Transverse colon (tissue), 4 donors: Measurements from ENCODE around the gene GAPDHS. TPM values are rescaled to one million over a fixed set of nuclear protein-coding genes. Genes with fewer than 3 reads are reported as not detected.
A peak's percentile ranks its signal among the peaks of the same experiment; 100 is the strongest.

Experiments
- DNase-seq: peaks from one replicate; pipeline ENCODE4 v3.0.0-alpha.2; 2019
- H3K27ac ChIP-seq, 4 donors: fragments of 200-600 bp; sonication (generic); 2 replicates each; pipeline ENCODE4 v1.5.1; 2016 to 2018; ENCODE audit warnings: inconsistent platforms in 4 of 4
- H3K27me3 ChIP-seq: fragments of 200-600 bp; sonication (generic); 2 replicates; pipeline ENCODE4 v1.5.1; 2017; ENCODE audit warnings: inconsistent platforms
- H3K36me3 ChIP-seq, 4 donors: fragments of 200-600 bp; sonication (generic); 2 replicates each; pipeline ENCODE4 v1.5.1; 2017 to 2019; ENCODE audit warnings: inconsistent platforms in 4 of 4
- H3K4me1 ChIP-seq, 4 donors: fragments of 200-600 bp; sonication (generic); 2 replicates each; pipeline ENCODE4 v1.5.1; 2017 to 2020; ENCODE audit warnings: inconsistent platforms in 4 of 4
- H3K4me3 ChIP-seq, 4 donors: fragments of 200-600 bp; sonication (generic); 1 replicate in 1 of 4; 2 replicates in 3 of 4; pipeline versions ENCODE4 v1.5.1 to v1.6.1; 2017 to 2019; ENCODE audit warnings: inconsistent platforms in 4 of 4
- H3K9me3 ChIP-seq, 2 donors: fragments of 200-600 bp; sonication (generic); 2 replicates each; pipeline ENCODE4 v1.5.1; 2017 to 2019; ENCODE audit warnings: inconsistent platforms in 2 of 2
- CTCF ChIP-seq, 5 experiments: fragments of 200-600 bp in 3 of 5; fragments of 450-650 bp in 2 of 5; sonication (generic) in 3 of 5; IDR thresholded peaks; 1 replicate in 2 of 5; 2 replicates in 3 of 5; pipeline ENCODE4 v1.5.1; 2016 to 2017; ENCODE audit warnings: antibody characterized with exemption in 5 of 5, inconsistent platforms in 3 of 5, mild to moderate bottlenecking in 2 of 5, moderate library complexity in 1 of 5
- EP300 ChIP-seq: sonication (generic); formaldehyde crosslinking; IDR thresholded peaks from one replicate; pipeline ENCODE4 v1.6.1; 2017; ENCODE audit warnings: antibody characterized with exemption, low read depth
- POLR2A ChIP-seq: fragments of 450-650 bp; IDR thresholded peaks from one replicate; pipeline ENCODE4 v1.6.1; 2016; ENCODE audit warnings: antibody characterized with exemption, mild to moderate bottlenecking, moderate library complexity
- POLR2AphosphoS5 ChIP-seq, 3 donors: sonication (generic); formaldehyde crosslinking; IDR thresholded peaks; one replicate each; pipeline ENCODE4 v1.6.1; 2016; ENCODE audit warnings: antibody characterized with exemption in 3 of 3
- WGBS, 2 donors: methylation state at CpG; one replicate each; pipeline ENCODE4 v1.1.5; 2018; ENCODE audit warnings: low coverage in 1 of 2; 5-methylcytosine and 5-hydroxymethylcytosine counted together
- in situ Hi-C, 4 donors: fragments of 200-750 bp; cut with MboI; loops; one replicate each; pipeline versions ENCODE4 v1.15.0 to v1.15.1; 2017; ENCODE audit warnings: low sequenced_read_pairs in 3 of 4, low pct_ligation_motif_present in 1 of 4, low pct_unique_long_range_greater_than_20kb in 1 of 4
- intact Hi-C: fragments of 100-400 bp; cut with DNase I; formaldehyde crosslinking; loops from one replicate; pipeline ENCODE4 v1.15.1; 2023; ENCODE audit warnings: low total_unique reads
- total RNA-seq, 4 donors: library from RNA; depleted of rRNA; stranded (reverse); fragments of >200 nt; gene quantifications; one replicate each; pipeline ENCODE4 v1.1.0, GENCODE V29; 2016

The GAPDHS gene
- total RNA-seq, 4 donors from 2014 or later = not detected

GRCh38 chr19:35498984-35499527, 34.2 kb upstream of the GAPDHS start:
- no peaks in the 10 kb centered on the region for H3K27me3 ChIP-seq
- no peak overlapping the region for H3K27ac ChIP-seq
- no peaks in the 10 kb centered on the region for H3K36me3 ChIP-seq
- WGBS, 2 donors = 45 to 83% methylated on average over 3 to 9 of the region's 9 CpGs
- H3K4me1 ChIP-seq = peaks cover 0 to 7% (median 2%) of the 10 kb centered on the region in 4 donors
- H3K9me3 ChIP-seq = no peaks in the 10 kb centered on the region
- H3K4me3 ChIP-seq = no peak overlapping the region
- TF ChIP-seq CTCF (IDR thresholded peaks at IDR 0.05) (no peak), EP300 (no peak), POLR2AphosphoS5 (IDR thresholded peaks at IDR 0.05) (no peak), POLR2A (no peak)
- in situ Hi-C loops (loop anchor here in 3 of 4 donors (10.0 kb wide), 2 partner anchors 144 to 154 kb away; partner anchors contain the start of genes FFAR3 (in 2 of the 3) and FFAR1 (in 1 of the 3)), intact Hi-C loops (loop anchor here (5.0 to 10.0 kb wide), 2 partner anchors 147 to 224 kb away; no protein-coding TSS in a partner anchor)
- DNase-seq = no peak

GRCh38 chr19:35500611-35501010, 32.6 kb upstream of the GAPDHS start:
- H3K4me3 ChIP-seq = no peak overlapping the region
- in situ Hi-C loops = no loop called here
- 88% methylated on average over 10 of the region's 10 CpGs; no CpG with 5 or more reads in 1 of the 2 donors for WGBS, 2 donors
- no peak overlapping the region for H3K27ac ChIP-seq
- no peak for DNase-seq
- H3K36me3 ChIP-seq = no peaks in the 10 kb centered on the region
- no peaks in the 10 kb centered on the region for H3K27me3 ChIP-seq
- no peaks in the 10 kb centered on the region for H3K9me3 ChIP-seq
- TF ChIP-seq EP300 = no peak
- no peak for TF ChIP-seq CTCF (IDR thresholded peaks at IDR 0.05)
- intact Hi-C loops = no loop called here
- peaks cover 0 to under 1% (median 0%) of the 10 kb centered on the region in 4 donors for H3K4me1 ChIP-seq

GRCh38 chr19:35501684-35502083, 31.6 kb upstream of the GAPDHS start:
- WGBS, 2 donors = 73 to 78% methylated on average over 8 to 15 of the region's 15 CpGs
- in situ Hi-C loops = no loop called here

GRCh38 chr19:35502751-35503150, 30.5 kb upstream of the GAPDHS start:
- no peaks in the 10 kb centered on the region for H3K9me3 ChIP-seq
- H3K27me3 ChIP-seq = peaks cover under 1% of the 10 kb centered on the region
- 93% methylated on average over 4 of the region's 4 CpGs; no CpG with 5 or more reads in 1 of the 2 donors for WGBS, 2 donors
- intact Hi-C loops (no loop called here), in situ Hi-C loops (no loop called here)
- no peak overlapping the region for H3K4me3 ChIP-seq
- H3K4me1 ChIP-seq = no peaks in the 10 kb centered on the region
- H3K27ac ChIP-seq = no peak overlapping the region
- DNase-seq = no peak
- no peaks in the 10 kb centered on the region for H3K36me3 ChIP-seq
- TF ChIP-seq CTCF (IDR thresholded peaks at IDR 0.05) (no peak), POLR2AphosphoS5 (IDR thresholded peaks at IDR 0.05) (no peak)

More at GRCh38 chr19:35501684-35502083, 31.6 kb upstream of the GAPDHS start:
- Histone ChIP-seq H3K36me3 (no peaks in the 10 kb centered on the region), H3K4me3 (no peak overlapping the region), H3K9me3 (no peaks in the 10 kb centered on the region), H3K4me1 (no peaks in the 10 kb centered on the region), H3K27me3 (no peaks in the 10 kb centered on the region), H3K27ac (no peak overlapping the region)
- TF ChIP-seq EP300 = no peak
- TF ChIP-seq POLR2AphosphoS5 (IDR thresholded peaks at IDR 0.05) = no peak
- no peak for TF ChIP-seq POLR2A
- TF ChIP-seq CTCF (IDR thresholded peaks at IDR 0.05) = no peak
- intact Hi-C loops = no loop called here
- DNase-seq = peak; percentile 21
